Tibial nerve (tissue), 4 donors: ENCODE measurements around the gene MAGI1. TPM values are rescaled to one million over a fixed set of nuclear protein-coding genes. Genes with fewer than 3 reads are reported as not detected.

ENCODE experiments used
- DNase-seq, 2 donors: peaks; one replicate each; pipeline ENCODE4 v3.0.0-alpha.2; 2019; ENCODE audit warnings: low spot score in 2 of 2
- H3K27ac ChIP-seq, 4 donors: fragments of 200-600 bp; sonication (generic) in 3 of 4; one replicate each; pipeline ENCODE4 v1.5.1; 2017 to 2019; ENCODE audit warnings: mild to moderate bottlenecking in 1 of 4
- H3K27me3 ChIP-seq, 2 donors: fragments of 200-600 bp; sonication (generic) in 1 of 2; one replicate each; pipeline versions ENCODE4 v1.5.1 to v1.6.0; 2017 to 2019
- H3K36me3 ChIP-seq, 3 donors: fragments of 200-600 bp; sonication (generic); one replicate each; pipeline ENCODE4 v1.5.1; 2018 to 2019
- H3K4me1 ChIP-seq, 4 donors: fragments of 200-600 bp; sonication (generic) in 3 of 4; one replicate each; pipeline ENCODE4 v1.5.1; 2017 to 2019
- H3K4me3 ChIP-seq, 4 donors: fragments of 200-600 bp; sonication (generic) in 3 of 4; one replicate each; pipeline ENCODE4 v1.5.1; 2017 to 2019; ENCODE audit warnings: mild to moderate bottlenecking in 1 of 4, moderate library complexity in 1 of 4
- H3K9me3 ChIP-seq, 4 donors: fragments of 200-600 bp; sonication (generic) in 3 of 4; one replicate each; pipeline ENCODE4 v1.5.1; 2017 to 2019
- EP300 ChIP-seq, 2 donors: sonication (generic); formaldehyde crosslinking; IDR thresholded peaks; one replicate each; pipeline ENCODE4 v1.6.1; 2017; ENCODE audit warnings: antibody characterized with exemption in 2 of 2, mild to moderate bottlenecking in 1 of 2
- POLR2A ChIP-seq, 2 donors: fragments of 450-650 bp; IDR thresholded peaks; one replicate each; pipeline ENCODE4 v1.6.1; 2017; ENCODE audit warnings: antibody characterized with exemption in 2 of 2, mild to moderate bottlenecking in 2 of 2, moderate library complexity in 2 of 2
- WGBS, 2 donors: methylation state at CpG; one replicate each; pipeline ENCODE4 v1.1.5; 2018; 5-methylcytosine and 5-hydroxymethylcytosine counted together
- total RNA-seq, 4 donors: library from RNA; depleted of rRNA; stranded (reverse); fragments of >200 nt; gene quantifications; one replicate each; pipeline ENCODE4 v1.1.0, GENCODE V29; 2016
- TF ChIP-seq, protein P1 (sequence below), 5 experiments: fragments of 200-600 bp in 3 of 5; fragments of 450-650 bp in 2 of 5; sonication (generic) in 3 of 5; IDR thresholded peaks; one replicate each; pipeline ENCODE4 v1.5.1; 2016 to 2019; ENCODE audit warnings: antibody characterized with exemption in 5 of 5, mild to moderate bottlenecking in 3 of 5, moderate library complexity in 2 of 5

The MAGI1 gene
- total RNA-seq, 4 donors from 2014 or later, result 30.6 to 52.8 (median 36.1) TPM

DNA sequence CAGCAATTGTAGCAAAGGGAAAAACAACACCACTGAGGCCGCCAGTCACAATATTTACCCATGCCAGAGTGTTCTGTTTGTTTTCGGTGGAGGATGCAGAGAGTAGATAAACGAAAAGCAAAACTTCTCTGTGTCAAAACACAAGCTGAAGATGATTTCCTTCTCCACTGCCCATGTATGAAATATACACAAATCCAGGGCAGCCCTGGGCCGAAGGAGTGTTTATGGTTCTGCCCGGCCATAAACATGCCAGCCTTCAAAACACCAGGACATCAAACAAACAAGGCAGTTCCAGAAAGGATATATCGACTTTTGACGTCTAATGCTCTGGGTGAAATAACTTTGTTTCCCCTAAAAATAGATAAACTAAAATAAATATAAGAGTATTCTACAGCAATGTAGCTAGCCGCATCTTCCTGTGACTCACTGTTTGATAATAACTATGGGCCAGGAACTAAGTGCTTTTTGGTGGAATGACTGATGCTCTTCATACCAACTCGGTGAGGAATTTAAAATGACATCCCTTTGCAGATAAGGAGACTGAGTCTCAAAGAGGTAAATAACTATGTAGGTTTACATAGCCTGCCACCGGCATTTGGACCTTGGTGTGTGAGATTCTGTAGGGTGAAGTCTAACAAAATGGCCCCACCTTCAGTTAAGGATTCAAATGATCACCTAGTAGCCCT, 82.8 kb downstream of the MAGI1 start:
- no peaks in the 10 kb centered on the region for H3K9me3 ChIP-seq
- H3K27ac ChIP-seq, result no peak overlapping the region
- peaks cover 0 to 20% (median 3%) of the 10 kb centered on the region in 4 donors for H3K4me1 ChIP-seq
- 88 to 89% methylated on average over 10 of the region's 10 CpGs for WGBS, 2 donors
- no peak for DNase-seq
- no peaks in the 10 kb centered on the region for H3K36me3 ChIP-seq
- no peak overlapping the region for H3K4me3 ChIP-seq
- no peaks in the 10 kb centered on the region for H3K27me3 ChIP-seq
- TF ChIP-seq EP300 (IDR thresholded peaks at IDR 0.05) (no peak), POLR2A (IDR thresholded peaks at IDR 0.05) (no peak)
- TF ChIP-seq, protein P1, sequence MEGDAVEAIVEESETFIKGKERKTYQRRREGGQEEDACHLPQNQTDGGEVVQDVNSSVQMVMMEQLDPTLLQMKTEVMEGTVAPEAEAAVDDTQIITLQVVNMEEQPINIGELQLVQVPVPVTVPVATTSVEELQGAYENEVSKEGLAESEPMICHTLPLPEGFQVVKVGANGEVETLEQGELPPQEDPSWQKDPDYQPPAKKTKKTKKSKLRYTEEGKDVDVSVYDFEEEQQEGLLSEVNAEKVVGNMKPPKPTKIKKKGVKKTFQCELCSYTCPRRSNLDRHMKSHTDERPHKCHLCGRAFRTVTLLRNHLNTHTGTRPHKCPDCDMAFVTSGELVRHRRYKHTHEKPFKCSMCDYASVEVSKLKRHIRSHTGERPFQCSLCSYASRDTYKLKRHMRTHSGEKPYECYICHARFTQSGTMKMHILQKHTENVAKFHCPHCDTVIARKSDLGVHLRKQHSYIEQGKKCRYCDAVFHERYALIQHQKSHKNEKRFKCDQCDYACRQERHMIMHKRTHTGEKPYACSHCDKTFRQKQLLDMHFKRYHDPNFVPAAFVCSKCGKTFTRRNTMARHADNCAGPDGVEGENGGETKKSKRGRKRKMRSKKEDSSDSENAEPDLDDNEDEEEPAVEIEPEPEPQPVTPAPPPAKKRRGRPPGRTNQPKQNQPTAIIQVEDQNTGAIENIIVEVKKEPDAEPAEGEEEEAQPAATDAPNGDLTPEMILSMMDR (IDR thresholded peaks at IDR 0.05), result no peak

DNA sequence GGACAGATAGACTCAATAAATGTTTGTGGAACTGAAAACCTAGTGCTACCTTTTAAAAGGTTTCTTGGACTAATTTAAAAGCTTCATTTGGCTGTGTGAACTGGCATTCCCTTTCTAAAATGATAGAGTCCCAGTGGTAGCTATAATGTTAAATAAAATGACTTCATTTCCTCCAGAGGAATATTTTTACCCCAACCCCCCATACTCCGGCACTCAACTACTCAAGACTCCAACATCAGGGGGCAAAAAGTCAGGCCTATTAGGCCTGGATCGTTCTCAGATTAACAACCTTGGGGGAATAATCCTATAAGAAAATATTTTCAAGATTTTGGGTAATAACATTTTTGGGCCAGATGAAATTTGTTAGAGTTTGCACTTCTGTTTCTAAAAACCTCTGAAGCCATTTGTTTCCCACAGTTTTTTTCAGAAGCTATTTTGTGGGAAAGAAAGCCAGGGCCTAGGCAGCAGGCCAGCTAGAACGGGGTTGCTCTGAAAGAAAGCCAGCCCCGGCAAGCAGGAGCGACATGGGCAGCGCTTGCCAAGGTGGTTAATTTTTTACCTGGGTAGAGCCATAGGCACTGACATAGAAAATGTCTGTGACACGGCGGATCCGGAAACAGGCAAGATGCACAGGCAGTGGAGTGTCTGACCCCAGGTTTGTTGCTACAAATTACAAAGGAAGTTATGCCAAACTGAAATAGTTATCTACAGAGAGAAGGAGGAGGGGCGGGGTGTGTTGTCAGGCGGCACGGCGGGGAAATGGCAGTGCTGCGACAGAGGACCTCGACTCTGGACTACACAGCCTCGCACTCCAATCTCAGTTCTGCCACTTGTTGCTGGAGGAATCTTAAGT, 84.6 kb downstream of the MAGI1 start:
- Histone ChIP-seq H3K36me3 (no peaks in the 10 kb centered on the region), H3K9me3 (no peaks in the 10 kb centered on the region), H3K27ac (peak overlapping the region in 3 of 4 donors; percentile 37 to 71 (median 51)), H3K4me3 (no peak overlapping the region), H3K4me1 (peaks cover 0 to 20% (median 3%) of the 10 kb centered on the region in 4 donors), H3K27me3 (no peaks in the 10 kb centered on the region)
- TF ChIP-seq EP300 (IDR thresholded peaks at IDR 0.05) (no peak), POLR2A (IDR thresholded peaks at IDR 0.05) (no peak)
- TF ChIP-seq, protein P1 (IDR thresholded peaks at IDR 0.05), result no peak
- WGBS, 2 donors, result 41 to 45% methylated on average over 16 of the region's 16 CpGs
- DNase-seq, result no peak

DNA sequence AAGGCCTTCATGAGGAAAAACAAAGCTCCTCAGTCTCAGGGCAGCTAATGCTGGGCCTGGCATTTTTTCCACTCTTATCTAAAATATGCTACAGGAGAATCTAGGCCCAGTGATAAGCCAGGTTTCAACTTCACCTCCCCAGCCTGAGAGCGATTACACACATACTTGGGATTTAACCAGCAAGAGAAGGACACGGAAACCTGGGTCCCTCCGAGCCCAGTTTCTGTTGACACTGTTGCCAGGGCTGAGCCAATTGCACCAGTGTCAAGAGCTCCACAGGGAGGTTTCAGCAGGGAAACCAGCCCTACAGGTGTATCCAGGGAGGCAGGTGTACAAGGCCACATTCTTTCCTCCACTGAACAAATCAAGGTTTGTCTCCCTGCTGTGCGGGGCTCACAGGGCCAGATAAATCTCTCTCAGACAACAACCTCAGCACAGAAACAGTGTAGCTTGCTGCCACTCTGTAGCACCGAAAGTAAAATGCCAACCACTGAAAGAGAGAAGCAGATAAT, 85.4 kb downstream of the MAGI1 start:
- TF ChIP-seq POLR2A (IDR thresholded peaks at IDR 0.05), result no peak
- no peak for TF ChIP-seq EP300 (IDR thresholded peaks at IDR 0.05)
- TF ChIP-seq, protein P1 (IDR thresholded peaks at IDR 0.05), result no peak
- H3K4me1 ChIP-seq, result peaks cover 0 to 20% (median 3%) of the 10 kb centered on the region in 4 donors
- H3K27ac ChIP-seq, result peak overlapping the region in 3 of 4 donors; percentile 37 to 71 (median 51)
- H3K4me3 ChIP-seq, result no peak overlapping the region
- H3K27me3 ChIP-seq, result no peaks in the 10 kb centered on the region
- no peaks in the 10 kb centered on the region for H3K9me3 ChIP-seq
- no peak for DNase-seq
- H3K36me3 ChIP-seq, result no peaks in the 10 kb centered on the region
- WGBS, 2 donors, result 68 to 81% methylated on average over 5 of the region's 5 CpGs

DNA sequence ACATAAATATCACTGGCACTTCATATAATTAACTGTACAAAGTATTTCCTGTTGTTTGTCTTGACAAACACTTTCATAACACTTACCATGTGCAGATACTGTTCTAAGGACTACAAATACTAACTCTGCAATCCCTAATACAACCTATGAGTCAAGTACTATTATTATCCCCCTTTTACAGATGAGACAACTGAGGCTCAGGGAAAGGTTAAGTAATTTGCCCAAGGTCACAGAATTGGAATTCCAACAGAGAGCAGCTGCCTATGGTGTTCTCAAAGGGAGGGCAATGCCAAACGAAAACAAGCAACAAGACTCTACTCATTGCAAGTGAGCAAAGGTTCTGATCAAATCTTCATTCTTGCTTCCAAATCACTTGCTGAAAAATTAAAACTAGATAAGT, 85.9 kb downstream of the MAGI1 start:
- Histone ChIP-seq H3K36me3 (no peaks in the 10 kb centered on the region), H3K4me1 (peaks cover 0 to 20% (median 3%) of the 10 kb centered on the region in 4 donors), H3K9me3 (no peaks in the 10 kb centered on the region), H3K27ac (peak overlapping the region in 3 of 4 donors; percentile 37 to 71 (median 51)), H3K4me3 (no peak overlapping the region), H3K27me3 (no peaks in the 10 kb centered on the region)
- WGBS, 2 donors, result 73 to 77% methylated on average over 1 of the region's 1 CpG
- TF ChIP-seq POLR2A (IDR thresholded peaks at IDR 0.05), result no peak
- TF ChIP-seq, protein P1 (IDR thresholded peaks at IDR 0.05), result no peak
- TF ChIP-seq EP300 (IDR thresholded peaks at IDR 0.05), result no peak
- DNase-seq, result no peak
